Activated CD4-positive, alpha-beta T cell treated with anti-CD3 and anti-CD28 coated beads for 24 hours (primary cell): ENCODE results near the gene NUP43.
A peak's percentile ranks its signal among the peaks of the same experiment; 100 is the strongest.
"Not testable (repeated sequence)": the region's sequence is repeated elsewhere in the genome, so short reads cannot be mapped to it uniquely, and the experiment has no call there.

Experiments used
- DNase-seq, 2 donors: peaks; one replicate each; pipeline ENCODE4 v3.0.0-alpha.2; 2020; ENCODE audit warnings: low read depth in 2 of 2

The NUP43 gene, protein sequence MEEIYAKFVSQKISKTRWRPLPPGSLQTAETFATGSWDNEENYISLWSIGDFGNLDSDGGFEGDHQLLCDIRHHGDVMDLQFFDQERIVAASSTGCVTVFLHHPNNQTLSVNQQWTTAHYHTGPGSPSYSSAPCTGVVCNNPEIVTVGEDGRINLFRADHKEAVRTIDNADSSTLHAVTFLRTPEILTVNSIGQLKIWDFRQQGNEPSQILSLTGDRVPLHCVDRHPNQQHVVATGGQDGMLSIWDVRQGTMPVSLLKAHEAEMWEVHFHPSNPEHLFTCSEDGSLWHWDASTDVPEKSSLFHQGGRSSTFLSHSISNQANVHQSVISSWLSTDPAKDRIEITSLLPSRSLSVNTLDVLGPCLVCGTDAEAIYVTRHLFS

DNA sequence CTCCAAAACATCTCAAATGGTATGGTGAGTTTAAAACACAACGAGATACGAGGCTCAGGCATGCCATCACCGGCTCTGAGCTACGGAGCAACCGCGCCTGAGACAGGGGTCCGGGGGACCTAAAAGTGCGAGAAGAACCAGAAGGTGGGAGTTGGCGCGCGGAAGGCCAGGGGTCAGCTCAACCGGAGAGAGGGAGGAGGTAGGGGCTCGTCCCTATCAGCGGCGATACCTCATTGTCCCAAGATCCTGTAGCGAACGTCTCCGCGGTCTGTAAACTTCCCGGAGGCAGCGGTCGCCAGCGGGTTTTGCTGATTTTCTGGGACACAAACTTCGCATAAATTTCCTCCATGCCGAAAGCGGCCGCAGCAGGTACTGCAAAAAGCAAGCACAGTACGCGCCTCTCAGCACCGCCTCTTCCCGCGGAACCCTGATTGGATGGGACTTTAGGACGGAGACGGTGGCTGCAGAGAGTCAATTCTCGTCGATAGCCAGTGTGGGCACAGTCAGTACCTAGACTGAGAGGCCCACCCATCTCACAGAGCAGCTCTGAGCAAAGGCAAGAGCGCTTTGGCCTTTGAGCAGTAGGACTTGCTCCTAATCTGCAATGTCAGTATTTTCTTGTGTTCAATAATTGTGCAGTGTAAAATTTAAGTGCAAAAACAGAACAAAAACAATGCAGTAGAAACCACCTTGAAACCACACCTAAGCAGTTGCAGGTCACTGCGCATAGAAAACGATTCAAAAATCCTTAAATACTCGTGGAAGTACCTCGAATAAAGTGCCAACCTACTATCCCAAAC lies at the start of gene NUP43:
TSS of gene NUP43 (minus strand) at position 383 of the 800 bp plus-strand sequence. CDS start at position 349, 34 bp downstream.
- peak; percentile 92 to 94 for DNase-seq

DNA sequence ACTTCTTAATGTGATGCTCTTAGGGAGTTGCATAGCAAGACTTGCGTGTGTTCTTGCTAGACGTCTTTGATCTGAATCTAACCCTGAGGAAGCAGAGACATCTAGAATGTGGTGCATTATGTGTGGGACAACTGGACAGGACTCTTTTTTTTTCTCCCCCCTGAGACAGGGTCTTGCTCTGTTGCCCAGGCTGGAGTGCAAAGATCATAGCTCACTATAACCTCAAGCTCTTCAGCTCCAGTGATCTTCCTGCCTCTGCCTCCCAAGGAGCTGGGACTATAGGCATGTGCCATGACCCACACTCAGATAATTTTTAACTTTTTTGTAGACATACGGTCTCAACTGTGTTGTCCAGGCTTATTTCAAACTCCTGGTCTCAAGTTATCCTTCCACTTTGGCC lies 37.2 kb upstream of the NUP43 start:
- DNase-seq = no peak

DNA sequence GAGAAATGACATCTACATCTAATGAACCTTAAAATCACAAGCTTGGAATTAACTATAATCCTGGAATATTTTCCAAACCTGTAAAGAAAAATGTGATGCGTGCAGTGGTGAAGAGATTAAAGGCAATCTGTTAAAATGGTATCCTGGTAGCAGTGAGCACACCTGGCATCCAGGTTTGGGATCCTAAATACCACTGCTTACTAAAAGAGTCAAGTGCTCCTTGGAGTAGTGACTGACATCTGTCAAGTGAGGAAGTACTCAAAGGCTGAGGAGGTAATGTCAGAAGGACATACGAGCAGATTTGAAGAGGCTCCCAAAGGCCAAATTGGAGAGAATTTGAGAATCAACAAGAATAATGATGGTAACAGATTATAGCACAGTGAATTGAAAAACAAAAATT lies 36.0 kb upstream of the NUP43 start:
- no peak for DNase-seq

DNA sequence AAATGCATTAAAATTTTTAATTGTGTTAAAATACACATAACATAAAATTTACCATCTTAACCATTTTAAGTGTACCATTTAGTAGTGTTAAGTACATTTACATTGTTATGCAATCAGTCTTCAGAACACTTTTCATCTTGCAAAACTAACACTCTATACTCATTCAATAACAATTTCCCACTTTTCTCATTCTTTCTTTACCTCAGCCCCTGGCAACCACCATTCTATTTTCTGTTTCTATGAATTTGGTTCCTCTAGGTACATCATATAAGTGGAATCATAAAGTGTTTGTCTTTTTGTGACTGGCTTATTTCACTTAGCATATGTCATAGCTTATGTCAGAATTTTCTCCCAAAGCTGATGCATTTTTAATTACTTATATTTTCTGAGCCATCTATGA lies 35.4 kb upstream of the NUP43 start:
- no peak for DNase-seq

DNA sequence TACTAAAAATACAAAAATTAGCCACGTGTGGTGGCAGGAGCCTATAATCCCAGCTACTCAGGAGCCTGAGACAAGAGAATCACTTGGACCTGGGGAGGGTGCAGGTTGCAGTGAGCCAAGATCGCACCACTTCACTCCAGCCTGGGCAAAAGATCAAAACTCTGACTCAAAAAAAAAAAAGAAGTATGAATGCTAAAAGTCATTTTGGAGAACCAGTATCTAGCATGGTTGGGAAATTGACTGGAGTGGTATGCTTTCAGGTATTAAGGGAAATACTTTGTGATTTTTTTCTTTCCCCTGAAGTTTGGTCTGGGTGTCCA lies 33.3 kb upstream of the NUP43 start:
- DNase-seq = no peak

DNA sequence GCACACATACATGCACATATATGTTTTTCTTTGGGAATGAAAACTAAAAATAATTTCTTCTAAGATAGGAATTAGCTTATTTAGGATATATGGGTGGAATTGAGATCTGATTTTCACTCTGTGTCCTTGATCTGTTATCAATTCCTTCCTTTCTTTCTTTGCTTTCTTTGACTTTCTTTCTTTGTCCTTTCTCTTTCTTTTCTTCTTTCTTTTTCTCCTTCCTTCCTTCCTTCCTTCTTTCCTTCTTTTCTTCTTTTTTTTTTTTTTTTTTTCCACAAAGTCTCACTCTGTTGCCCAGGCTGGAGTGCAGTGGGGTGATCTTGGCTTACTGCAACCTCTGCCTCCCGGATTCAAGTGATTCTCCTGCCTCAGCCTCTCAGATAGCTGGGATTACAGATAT lies 31.3 kb upstream of the NUP43 start:
- no peak for DNase-seq

DNA sequence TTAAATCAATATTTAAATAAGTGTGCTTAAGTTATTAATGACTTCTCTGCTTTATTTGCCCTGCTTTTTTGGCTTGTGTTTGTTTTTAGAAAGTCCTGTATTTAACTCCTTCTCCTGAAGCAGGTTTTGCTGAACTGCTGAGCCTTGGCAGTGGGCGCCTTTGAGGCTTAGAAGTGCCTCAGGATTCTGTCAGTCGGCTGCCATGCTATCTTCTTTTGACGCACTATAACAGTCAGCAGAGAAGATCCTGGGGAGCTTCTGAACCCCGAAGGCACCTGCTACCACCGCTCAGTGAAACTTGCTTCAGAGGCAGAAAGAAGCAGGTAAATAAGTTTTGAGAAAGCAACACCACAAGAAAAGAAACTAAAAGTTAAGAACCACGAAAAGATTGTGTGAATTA lies 25.6 kb upstream of the NUP43 start:
- no peak for DNase-seq

DNA sequence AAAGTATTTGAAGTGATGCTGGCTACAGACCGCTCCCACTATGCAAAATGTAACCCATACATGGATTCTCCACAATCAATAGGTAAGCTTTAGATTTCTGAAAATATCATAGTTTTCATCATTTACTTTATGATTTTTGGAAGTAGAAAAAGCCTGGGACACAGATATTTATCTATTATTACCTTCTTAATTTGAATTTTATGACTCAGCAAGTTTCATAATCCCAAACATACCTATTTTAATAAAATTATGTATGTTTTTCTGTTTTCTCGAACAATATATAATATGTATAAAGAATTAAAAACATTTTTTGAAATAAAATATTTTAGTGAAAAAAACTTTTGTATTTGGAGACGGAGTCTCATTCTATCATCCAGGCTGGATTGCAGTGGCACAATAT lies 24.9 kb upstream of the NUP43 start:
- DNase-seq = no peak

DNA sequence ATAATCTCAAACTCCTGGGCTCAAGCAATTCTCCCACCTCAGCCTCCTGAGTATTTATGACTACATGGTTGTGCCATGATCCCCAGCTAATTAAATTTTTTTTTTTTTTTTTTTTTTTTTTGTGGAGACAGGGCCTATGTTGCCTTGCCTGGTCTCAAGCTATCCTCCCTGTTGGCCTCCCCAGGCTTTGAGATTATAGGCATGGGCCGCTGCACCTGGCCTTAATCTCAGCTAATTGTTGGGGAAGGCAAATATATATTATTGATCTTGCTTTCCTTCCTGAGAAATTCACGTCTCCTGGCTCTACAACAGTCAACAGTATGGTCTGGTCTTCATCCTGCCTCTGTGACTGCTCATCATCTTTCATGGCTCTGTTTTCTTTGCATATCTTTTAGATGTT lies 23.3 kb upstream of the NUP43 start:
- DNase-seq = no peak

DNA sequence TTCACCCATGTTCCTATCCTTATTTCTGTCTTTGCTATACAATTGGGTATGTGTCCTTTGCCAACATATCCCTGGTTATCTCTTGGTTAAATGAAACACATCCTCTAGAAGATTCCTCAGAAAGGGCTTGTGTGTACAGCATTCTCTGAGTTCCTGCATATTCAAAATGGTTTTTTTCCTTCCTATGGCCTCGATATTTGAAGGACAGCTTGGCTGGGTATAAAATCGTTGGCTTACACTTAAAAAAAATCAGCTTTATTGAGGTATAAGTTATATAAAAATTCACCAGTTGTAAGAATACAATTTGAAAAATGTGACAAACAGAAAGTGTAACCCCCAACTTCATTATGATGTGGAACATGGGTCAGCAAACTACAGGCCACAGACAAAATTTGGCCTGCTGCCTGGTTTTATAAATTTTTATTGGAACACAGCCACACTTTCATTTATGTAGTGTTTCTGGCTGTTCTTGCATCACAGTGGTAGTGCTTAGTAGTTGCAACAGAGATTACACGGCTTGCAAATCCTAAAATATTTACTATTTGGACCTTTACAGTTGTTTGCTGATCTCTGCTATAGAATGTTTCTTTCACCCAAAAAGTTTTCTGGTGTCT lies 19.9 kb upstream of the NUP43 start:
- DNase-seq = no peak

DNA sequence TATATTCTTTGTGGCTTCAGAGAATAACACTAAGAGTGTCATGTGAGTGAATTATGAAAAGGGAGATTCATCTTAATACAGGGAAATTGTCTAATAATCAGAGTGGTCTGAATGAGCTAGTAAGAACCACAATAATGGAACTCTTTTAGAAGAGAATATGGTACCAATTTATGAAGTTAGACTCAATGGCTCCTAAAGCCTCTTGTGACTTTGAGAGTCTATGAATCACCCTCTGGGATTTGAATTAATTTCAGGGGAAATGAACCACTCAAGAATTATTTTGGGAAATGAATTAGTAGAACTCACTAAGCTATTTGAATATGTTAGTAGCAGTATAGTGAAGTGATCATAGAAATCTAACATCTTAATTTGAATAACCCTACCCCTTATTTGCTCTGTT lies 17.5 kb upstream of the NUP43 start:
- DNase-seq = no peak

DNA sequence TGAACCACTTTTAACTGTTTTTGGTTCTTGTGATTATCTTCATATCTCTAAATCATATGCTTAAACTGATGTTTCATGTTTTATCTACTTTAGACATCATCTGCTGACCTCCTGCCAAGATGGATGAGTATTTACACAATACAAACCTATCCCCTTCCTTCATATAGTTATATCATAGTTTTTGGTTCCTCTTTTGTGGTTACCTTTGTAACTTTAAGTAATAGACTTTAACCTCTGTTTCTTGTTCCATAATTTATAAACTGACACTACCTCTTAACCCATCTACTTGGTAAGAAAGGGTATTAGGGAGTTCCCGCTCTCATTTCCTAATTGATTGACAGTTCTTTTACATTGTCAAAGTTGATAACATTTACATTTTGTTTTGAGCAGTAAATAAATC lies 15.1 kb upstream of the NUP43 start:
- DNase-seq = no peak

DNA sequence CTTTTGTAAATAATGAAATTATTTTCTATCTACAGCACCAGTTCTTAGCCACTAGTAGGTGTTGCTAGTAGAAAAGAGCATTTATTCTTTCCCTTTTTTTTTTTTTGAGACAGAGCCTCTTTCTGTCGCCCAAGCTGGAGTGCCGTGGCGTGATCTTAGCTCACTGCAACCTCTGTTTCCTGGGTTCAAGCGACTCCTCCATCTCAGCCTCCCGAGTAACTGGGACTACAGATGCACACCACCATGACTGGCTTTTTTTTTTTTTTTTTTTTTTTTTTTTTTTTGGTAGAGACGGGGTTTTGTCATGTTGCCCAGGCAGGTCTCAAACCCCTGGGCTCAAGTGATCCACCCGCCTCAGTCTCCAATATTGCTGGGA lies 9.9 kb upstream of the NUP43 start:
- no peak for DNase-seq

DNA sequence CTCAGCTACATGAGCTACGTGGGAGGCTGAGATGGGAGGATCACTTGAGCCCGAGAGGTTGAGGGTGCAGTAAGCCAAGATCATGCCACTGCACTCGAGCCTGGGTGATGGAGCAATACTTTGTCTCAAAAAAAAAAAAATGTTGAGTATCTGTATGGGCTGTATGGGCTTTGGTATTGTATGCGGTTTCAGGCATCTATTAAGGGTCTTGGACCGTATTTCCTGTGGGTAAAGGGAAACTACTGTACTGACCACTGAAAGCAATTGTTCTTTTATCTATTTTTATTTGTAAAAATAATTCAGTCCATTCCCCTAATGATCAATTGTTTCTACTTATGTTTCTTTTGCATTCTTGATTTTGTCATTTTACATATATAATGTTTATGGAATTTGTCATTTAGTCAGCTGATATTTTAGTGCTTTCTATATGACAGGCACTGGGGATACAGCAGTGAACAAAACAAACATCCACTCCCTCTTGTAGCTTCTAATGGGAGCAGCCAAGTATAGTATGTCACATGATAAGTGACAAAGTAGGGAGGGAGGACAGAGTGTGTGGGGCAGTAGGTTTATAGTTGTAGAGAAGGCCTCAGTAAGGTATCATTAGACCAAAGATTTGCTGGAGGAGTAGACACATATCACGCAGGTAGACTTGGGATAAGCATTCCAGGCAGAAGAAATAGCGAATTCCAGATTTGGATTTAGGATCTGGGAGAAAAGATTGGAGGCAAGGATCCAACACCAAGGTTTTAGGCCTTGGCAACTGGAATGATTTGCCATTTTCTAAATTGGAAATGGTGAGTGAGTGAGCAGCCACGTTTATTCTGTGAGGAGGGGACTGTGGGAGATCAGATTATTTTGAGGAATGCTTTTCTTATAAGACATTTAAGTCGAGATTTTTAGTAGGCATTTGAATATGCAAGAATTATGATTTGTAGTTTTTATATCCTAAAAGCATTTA lies 9.3 kb upstream of the NUP43 start:
- no peak for DNase-seq

DNA sequence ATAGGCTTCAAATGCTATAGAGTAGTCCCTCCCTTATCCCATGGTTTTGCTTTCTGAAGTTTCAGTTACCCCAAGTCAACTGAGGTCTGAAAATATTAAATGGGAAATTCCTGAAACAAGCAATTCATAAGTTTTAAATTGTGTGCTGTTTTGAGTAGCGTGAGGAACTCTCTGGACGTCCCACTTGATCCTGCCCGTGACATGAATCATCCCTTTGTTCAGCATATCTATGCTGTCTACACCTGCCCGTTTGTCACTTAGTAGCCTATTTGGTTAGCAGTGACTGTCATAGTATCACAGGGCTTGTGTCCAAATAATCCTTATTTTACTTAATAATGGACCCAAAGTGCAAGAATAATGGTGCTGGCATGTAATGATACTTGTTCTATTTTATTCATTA lies 8.2 kb upstream of the NUP43 start:
- DNase-seq = no peak

DNA sequence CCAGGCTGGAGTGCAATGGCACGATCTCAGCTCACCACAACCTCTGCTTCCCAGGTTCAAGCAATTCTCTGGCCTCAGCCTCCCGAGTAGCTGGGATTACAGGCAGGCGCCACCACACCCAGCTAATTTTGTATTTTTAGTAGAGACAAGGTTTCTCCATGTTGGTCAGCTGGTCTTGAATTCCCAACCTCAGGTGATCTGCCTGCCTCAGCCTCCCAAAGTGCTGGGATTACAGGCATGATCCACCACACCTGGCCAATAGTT lies 7.0 kb upstream of the NUP43 start:
- DNase-seq = not testable (repeated sequence)

DNA sequence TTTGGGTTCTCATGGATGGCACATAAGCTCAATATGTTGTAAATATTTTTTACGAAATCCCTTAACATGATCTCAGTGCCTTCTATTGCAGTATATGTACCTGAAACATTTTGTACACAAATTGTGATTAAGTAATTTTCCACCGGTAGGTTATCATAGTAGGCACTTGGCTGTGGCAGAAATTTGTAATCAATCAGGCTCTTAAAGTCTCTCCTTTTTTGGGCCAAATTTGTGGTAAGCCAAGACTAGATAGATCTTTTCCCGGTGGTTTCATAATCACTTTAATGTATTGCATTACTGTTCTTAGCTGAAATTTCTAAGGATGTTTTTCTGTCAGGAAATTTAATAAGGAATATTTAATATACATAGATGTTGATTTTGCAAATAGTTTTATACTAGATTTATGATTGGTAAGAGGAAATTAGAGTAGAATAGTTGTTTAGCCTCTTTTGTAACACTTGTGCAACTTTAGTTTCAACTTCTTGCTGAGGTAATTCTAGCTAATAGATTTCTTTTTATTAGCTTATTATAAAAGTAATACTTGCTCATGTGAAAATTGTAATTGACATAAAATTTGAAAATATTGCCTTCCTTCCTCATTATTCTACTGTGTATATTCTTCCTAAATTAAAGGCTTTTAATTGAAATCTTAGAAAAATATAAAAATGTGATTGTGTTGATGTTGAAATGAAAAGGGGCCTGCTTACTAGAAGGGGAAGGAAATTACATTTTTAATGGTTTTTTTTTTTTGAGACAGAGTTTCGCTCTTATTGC lies 6.5 kb upstream of the NUP43 start:
- DNase-seq = no peak

DNA sequence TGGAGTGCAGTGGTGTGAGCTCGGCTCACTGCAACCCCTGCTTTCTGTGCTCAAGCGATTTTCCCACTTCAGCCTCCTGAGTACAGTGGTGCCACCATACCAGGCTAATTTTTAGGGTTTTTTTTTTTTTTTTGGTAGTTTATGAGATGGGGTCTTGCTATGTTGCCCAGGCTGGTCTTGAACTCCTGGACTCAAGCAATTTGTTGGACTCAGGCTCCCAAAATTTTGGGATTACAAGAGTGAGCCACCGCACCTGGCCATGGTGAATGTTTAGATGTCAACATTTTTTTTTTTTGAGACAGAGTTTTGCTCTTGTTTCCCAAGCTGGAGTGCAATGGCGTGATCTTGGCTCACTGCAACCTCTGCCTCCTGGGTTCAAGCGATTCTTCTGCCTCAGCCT lies 5.6 kb upstream of the NUP43 start:
- not testable (repeated sequence) for DNase-seq

DNA sequence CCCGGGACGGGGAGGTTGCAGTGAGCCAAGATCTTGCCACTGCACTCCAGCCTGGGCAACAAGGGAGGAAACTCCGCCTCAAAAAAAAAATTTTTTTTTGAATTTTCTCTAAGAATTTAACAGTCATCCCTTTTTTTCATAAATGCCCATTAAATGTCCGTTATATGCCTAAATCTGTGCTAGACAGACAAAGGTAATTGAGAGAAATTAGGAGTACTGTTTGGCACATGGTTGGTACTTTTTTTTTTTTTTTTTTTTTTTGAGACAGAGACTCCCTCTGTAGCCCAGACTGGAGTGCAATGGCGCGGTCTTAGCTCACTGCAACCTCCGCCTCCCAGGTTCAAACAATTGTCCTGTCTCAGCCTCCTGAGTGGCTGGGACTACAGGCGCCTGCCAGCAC lies 4.9 kb upstream of the NUP43 start:
- no peak for DNase-seq

DNA sequence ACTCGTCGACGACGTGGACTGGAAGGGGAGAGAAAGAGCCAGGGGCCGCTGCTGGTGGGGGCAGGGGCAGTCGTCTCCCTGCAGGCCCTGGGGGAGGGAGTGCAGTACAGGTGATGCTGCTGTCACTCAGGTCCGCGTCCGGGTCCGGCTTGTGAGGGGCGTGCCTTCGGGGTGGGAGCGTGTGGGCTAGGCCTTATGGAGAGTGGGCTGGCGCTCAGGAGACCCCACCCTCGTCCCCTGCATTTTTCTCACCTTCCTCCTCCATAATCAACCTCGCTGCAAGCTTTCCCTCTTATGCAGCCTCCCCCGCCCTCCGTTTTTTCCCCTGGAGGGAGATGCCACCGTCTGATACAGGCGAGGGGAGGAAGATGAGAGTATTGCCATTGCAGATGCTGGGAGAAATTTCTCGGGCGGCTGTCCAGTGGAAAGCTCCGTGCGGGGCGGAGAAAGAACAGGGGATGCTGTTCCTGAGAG lies 3.8 kb upstream of the NUP43 start:
- peak; percentile 24 to 58 for DNase-seq

DNA sequence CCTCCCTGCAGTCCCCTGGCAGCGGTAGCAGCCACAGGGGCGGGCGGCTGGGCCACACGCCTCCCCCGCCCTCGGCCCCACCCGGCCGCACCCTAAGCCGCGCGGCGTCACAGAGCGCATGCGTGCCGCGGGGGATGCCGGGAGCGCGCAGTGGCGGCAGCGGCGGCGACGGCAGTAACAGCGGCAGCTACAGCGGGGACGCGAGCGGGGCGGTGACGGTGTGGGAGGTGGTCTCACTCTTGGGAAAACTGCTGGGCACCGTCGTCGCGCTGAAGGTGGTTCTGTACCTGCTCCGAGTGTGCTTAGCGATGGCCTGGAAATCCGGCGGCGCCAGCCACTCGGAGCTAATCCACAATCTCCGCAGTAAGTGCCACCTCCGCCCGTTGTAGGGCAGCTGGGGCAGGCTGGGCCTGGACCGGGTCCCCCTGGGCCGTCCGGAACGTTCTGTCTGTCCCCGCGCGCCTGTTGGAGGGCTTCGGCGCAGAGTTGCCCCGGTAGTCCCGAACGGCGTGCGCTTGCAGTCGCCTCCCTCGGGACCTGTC lies 3.3 kb upstream of the NUP43 start, which contains the start of gene PCMT1:
TSS of gene PCMT1 (plus strand) at position 148 of the 542 bp plus-strand sequence. CDS start at position 309, 161 bp downstream.
- DNase-seq = peak; percentile 80 to 85
